HK-2 (cell line): ENCODE data around the gene ANTXR2.
"Not testable (repeated sequence)": the region's sequence is repeated elsewhere in the genome, so short reads cannot be mapped to it uniquely, and the experiment has no call there.

Experiments used
- DNase-seq: peaks from one replicate; pipeline ENCODE4 v3.0.0-alpha.2; 2018; ENCODE audit not compliant: unreplicated experiment

Gene ANTXR2

GRCh38 chr4:80072744-80073472 lies at the start of gene ANTXR2:
ANTXR2 (minus strand) TSS chr4:80073229; CDS start chr4:80072560, 669 bp downstream.
- DNase-seq: peak; percentile 87

- not testable (repeated sequence) for DNase-seq
Observed at GRCh38 chr4:80121815-80122214, 48.8 kb upstream of the ANTXR2 start.

- not testable (repeated sequence) for DNase-seq
Observed at GRCh38 chr4:80119620-80120019, 46.6 kb upstream of the ANTXR2 start.

GRCh38 chr4:80116516-80116915 lies 43.5 kb upstream of the ANTXR2 start:
- DNase-seq: no peak

- no peak for DNase-seq
Observed at GRCh38 chr4:80115368-80116181, 42.5 kb upstream of the ANTXR2 start.

- no peak for DNase-seq
Observed at GRCh38 chr4:80114732-80115265, 41.8 kb upstream of the ANTXR2 start.

GRCh38 chr4:80113615-80114014 lies 40.6 kb upstream of the ANTXR2 start:
- DNase-seq: no peak

GRCh38 chr4:80112236-80112635 lies 39.2 kb upstream of the ANTXR2 start:
- no peak for DNase-seq

- DNase-seq: no peak
Observed at GRCh38 chr4:80111276-80111675, 38.2 kb upstream of the ANTXR2 start.

GRCh38 chr4:80107374-80107773 lies 34.3 kb upstream of the ANTXR2 start:
- no peak for DNase-seq

GRCh38 chr4:80104927-80105326 lies 31.9 kb upstream of the ANTXR2 start:
- DNase-seq: no peak

- DNase-seq: no peak
Observed at GRCh38 chr4:80103629-80104028, 30.6 kb upstream of the ANTXR2 start.

GRCh38 chr4:80101792-80102116 lies 28.7 kb upstream of the ANTXR2 start:
- DNase-seq: no peak

GRCh38 chr4:80101071-80101791 lies 28.2 kb upstream of the ANTXR2 start:
- DNase-seq: no peak

- no peak for DNase-seq
Observed at GRCh38 chr4:80099671-80100070, 26.6 kb upstream of the ANTXR2 start.

- DNase-seq: no peak
Observed at GRCh38 chr4:80098635-80099034, 25.6 kb upstream of the ANTXR2 start.

- DNase-seq: no peak
Observed at GRCh38 chr4:80097400-80098177, 24.6 kb upstream of the ANTXR2 start.

GRCh38 chr4:80096175-80096850 lies 23.3 kb upstream of the ANTXR2 start:
- DNase-seq: no peak

- no peak for DNase-seq
Observed at GRCh38 chr4:80094191-80094590, 21.2 kb upstream of the ANTXR2 start.

- DNase-seq: no peak
Observed at GRCh38 chr4:80093563-80093962, 20.5 kb upstream of the ANTXR2 start.

GRCh38 chr4:80092847-80093246 lies 19.8 kb upstream of the ANTXR2 start:
- DNase-seq: no peak
